ENCODE results near the gene KRT6B.
"Not testable (repeated sequence)": the region's sequence is repeated elsewhere in the genome, so short reads cannot be mapped to it uniquely, and the experiment has no call there.

KRT6B gene

DNA sequence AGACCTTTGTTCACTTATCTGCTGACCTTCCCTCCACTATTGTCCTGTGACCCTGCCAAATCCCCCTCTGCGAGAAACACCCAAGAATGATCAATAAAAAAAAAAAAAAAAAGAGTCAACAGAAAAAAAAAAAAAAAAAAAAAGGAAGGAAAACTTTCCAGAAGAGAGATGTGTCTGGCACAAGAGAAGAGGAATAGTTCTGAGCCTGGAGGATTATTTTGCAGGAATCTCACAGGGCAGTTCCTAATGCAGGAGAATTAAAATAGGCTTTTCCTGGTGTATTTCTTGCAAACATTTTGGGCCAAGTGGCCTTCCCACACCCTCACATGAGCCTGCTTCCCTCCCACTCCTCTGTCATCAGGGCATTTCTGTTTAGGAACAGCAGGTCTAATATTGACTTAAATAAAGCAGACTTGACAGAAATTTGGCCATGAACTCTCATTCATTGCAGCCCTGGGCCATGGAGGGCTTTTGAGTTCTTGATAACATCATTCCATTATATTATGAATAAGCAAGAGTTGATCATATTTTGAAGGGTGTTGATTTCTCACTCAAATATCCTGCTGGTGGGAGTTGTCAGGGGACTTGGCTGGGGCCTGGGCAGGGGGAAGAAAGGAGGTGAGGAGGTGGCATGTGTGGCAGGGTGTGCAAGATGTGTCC is 41.2 kb downstream of the KRT6B start:
- DNase-seq: not testable (repeated sequence)

DNA sequence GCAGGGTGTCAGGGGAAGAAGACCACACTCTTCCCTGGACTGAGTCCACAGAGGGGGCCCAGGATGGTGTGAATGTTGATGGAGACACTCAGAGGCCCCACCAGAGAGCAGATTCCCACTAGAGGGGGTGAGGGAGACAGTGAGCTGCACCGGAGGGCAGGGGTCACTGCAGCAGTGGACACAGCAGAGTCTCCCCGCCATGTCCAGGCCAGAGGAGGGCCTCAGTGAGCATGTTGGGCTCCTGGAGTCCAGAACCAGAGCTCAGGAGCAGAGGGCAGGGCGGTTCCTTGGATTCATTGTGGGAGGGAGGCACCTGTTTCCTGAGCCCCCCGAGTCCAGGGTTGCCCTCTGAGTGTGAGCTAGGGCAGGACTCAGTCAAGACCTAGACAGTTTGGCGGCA is 44.0 kb downstream of the KRT6B start:
- no peak for DNase-seq

DNA sequence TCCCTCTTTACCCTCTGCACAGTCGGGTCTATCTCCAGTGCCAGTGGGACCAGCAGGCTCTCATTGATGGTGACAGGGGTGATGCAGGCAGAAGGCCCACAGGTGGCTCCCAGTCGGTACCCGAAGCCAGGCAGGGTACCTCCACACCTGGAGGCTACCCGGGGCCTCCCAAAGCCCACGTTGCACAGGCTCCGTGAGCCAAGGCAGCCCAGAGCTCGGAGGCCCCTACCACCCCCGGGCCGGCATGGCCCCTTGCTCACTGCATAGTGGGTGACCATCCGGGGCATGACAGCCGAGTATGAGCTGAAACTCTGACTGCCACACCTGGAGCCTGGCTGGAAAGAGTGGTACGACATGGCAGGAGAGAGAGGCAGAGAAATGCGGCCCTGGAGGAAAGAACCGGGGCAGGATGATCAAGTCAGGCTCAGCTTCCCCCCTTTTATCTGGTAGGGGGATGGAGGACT is 46.0 kb downstream of the KRT6B start, which contains the start of gene KRT82:
KRT82 (minus strand) TSS at position 414 of the 464 bp plus-strand sequence; CDS start at position 356, 58 bp downstream.
- DNase-seq: no peak

DNA sequence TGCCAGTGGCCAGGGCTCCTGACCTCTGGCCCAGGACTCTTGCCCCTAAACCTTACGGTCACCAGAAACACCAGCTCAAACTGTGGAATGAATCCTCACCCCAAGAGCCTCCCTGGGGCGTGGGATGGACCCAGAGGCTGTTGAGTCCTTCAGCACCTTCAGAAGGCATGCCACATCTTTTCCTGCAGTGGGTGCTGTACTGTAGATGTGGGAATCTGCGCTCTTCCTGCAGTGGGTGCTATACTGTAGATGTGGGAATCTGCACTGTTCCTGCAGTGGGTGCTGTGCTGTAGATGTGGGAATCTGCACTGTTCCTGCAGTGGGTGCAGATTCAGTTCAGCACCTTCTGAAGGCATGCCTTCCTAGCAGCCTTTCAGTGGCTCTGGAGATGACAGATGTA is 47.0 kb downstream of the KRT6B start:
- DNase-seq: no peak

DNA sequence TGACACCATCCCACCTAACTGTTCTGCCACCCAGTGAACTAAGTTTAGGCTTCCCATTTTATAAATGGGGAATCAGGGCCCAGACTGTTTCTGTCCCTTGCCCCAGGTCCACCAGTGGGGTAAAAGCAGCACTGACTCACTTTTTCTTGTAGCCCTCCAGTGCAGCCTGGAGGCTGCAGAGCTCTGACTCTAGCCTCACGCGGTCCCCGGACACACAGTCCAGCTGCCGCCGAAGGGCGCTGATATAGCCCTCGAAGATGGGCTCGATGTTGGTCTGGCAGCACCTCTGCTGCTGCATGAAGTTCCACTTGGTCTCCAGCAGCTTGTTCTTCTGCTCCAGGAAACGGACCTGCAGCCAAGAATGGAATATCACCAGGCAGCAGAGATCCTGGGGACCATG is 48.4 kb downstream of the KRT6B start:
- no peak for DNase-seq

DNA sequence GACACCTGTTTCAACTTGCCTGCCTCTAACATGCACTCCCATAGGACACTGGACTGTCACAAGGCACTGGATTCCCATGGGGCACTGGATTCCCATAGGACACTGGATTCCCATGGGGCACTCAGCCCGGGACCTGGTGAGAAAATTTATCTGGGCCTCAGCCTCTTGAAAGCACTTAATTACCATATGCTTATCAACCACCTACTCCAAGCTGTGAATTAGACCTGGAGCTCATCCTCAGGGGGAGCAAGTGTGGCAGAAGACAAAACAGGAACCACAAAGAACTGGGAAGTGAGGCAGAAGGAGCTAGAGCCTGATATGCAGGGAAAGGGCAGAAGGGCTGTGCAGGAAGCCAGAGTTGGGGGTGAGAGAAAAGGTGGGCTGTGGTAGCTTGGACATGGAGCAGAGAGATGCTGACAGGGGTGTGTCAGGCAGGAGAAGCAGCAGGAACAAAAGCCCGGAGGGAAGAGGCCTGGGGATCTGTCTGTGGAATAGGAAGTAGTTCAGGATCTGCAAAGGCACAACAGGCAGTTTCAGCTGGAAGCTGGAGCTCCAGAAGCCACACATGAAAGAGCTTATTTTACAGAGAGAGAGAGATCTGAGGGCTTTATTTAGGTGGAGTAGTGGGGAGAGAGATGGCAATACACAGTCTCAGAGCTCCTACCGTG is 48.9 kb downstream of the KRT6B start:
- DNase-seq: no peak

DNA sequence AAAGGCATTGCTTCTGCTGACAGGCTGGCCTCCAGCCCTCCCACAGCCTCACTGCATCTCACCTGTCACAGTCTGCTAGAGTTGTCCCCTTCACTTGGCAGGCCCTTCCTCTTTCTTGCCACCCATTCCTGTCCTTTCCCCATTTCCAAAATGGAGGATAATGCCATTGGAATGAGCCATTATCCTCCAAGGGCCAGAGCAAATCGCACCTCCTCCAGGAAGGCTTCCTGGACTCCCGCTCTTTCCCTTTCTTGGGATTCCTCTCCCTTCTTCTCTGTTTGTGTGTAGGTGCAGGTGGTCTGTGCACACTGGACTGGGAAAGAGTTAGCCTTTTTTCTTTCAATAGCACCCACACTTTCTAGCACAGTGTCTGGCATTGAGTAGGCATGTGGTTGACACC is 49.6 kb downstream of the KRT6B start:
- no peak for DNase-seq

DNA sequence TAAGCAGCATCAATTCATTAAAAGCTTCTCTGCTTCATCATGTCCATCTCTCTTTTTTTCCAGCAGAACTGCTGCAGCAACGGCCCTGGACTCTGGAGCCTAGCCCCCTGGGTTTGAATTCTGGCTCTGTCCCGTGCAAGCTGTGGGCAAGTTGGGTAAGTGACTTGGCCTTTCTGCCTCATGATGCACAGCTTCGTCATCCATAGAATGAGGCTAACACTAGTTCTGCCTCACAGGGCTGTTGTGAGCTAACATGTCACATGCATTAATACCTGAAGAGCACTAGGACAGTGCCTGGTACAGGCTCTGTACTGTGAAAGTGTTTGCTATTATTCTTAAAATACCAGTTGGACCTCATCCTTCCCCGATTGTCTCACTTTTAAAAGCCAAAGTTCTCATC is 50.0 kb downstream of the KRT6B start:
- no peak for DNase-seq

DNA sequence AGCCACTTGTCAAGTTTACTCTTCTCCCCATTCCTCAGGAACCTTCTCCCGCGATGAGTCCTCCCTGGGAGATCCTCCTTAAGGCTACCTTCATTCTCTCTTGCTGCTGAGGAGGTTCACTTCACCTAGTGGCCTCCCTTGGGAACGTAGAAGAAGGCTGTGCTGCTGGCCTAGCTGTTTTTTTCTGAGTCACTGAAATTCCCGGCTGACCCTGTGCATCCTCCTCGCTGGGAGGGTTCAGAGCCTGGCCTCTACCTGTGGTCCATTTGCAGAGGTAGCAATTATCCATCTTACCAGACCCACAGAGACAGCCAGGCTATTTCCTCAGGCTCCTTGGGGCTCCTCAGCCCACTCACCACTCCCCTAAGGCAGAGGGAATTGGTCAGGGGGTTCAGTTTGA is 50.4 kb downstream of the KRT6B start:
- no peak for DNase-seq

DNA sequence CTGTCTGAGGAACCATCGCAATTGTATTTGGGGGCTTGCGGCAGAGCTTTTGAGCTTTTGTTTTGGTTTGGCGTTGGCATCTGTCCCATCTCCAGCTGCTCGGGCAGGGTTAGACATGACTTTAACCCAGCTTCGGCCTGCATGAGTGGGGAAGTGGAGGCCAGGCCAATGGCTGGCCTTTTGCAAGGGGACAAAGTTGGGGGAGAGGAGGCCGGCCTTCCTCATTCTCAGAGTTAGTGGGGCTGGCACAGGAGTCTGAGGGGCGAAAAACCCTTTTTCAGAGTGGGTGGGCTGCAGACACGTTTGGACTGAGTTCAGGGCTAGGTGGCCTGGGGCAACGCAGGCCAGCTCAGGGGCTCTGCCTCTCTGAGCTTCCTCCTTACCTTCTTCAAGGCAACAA is 51.0 kb downstream of the KRT6B start:
- DNase-seq: no peak

DNA sequence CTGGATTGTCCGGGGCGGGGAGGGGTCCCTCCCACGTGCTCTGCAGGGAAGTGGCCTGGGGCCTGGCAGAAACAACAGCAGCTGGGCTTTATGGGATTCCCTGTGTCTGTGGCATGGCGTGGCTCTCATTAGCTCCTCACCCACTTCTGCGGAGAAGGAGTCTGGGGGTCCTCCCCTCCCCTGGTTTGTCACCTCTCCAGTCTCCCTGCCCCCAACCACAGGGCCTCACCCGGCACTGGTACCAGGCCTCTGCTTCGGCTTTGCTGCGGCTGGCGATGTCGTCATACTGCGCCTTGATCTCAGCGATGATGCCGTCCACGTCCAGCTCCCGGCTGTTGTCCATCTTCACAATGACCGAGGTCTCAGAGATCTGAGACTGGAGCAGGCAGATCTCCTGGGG is 52.2 kb downstream of the KRT6B start:
- DNase-seq: no peak

DNA sequence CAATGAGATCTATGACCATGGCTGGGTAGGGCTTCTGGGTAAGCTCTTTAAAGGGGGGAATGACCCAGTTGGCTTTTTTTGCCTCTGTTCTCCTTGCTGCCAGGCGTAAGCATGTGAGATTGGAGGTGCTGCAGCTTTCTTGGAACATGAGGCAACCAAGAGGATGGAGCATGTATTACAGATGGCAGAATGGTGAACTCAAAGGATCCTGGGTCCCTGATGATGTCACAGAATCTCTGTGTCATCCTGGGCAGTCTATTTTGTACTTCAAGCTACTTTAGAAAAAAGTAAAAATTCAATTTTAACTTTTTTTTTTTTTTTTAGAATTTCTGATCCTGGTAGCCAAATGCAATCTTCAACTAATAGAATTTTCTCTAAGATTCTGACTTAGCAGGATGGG is 53.8 kb downstream of the KRT6B start:
- no peak for DNase-seq

DNA sequence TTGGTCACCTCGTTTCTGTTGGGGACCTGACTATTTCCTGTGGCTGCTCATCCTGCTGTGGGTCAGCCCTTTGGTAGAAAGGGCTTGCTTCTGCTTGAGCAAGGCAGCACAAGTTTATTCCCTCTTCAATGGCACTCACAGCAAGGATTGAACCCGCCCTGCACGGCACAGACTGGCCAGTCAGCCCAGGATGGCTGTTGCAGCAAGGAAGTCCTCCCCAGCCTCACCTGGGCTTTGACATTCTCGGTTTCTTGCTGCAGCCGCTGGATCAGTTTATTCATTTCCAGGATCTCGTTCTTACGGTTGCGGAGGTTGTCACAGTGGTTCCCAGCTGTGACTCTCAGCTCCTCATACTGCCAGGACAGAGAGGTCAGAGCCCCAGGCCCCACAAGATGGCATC is 55.3 kb downstream of the KRT6B start:
- DNase-seq: no peak

Measured in GDM1 (cell line).